ENCODE data around the gene CAPN12.

Gene CAPN12

GRCh38 chr19:38723990-38724854, 20.1 kb downstream of the CAPN12 start:
- no peak for DNase-seq (ENCODE audit: low spot score)

GRCh38 chr19:38723606-38723965, 20.7 kb downstream of the CAPN12 start:
- no peak for DNase-seq (ENCODE audit: low spot score)

GRCh38 chr19:38722947-38723605, 21.2 kb downstream of the CAPN12 start:
- DNase-seq (ENCODE audit: low spot score): no peak

GRCh38 chr19:38721979-38722773, 22.1 kb downstream of the CAPN12 start:
- DNase-seq (ENCODE audit: low spot score): peak; percentile 91

- no peak for DNase-seq (ENCODE audit: low spot score)
These were observed 22.8 kb downstream of the CAPN12 start for GRCh38 chr19:38721496-38721895.

GRCh38 chr19:38720559-38721236, 23.6 kb downstream of the CAPN12 start:
- no peak for DNase-seq (ENCODE audit: low spot score)

GRCh38 chr19:38719761-38720558, 24.3 kb downstream of the CAPN12 start:
- no peak for DNase-seq (ENCODE audit: low spot score)

GRCh38 chr19:38718747-38719543, 25.3 kb downstream of the CAPN12 start:
- DNase-seq (ENCODE audit: low spot score): no peak

GRCh38 chr19:38717855-38718254, 26.4 kb downstream of the CAPN12 start:
- no peak for DNase-seq (ENCODE audit: low spot score)

GRCh38 chr19:38717051-38717450, 27.2 kb downstream of the CAPN12 start:
- DNase-seq (ENCODE audit: low spot score): no peak

GRCh38 chr19:38715555-38715954, 28.7 kb downstream of the CAPN12 start:
- DNase-seq (ENCODE audit: low spot score): no peak

GRCh38 chr19:38714354-38714778, 29.9 kb downstream of the CAPN12 start:
- DNase-seq (ENCODE audit: low spot score): no peak

GRCh38 chr19:38713865-38714264, 30.4 kb downstream of the CAPN12 start:
- DNase-seq (ENCODE audit: low spot score): no peak

- no peak for DNase-seq (ENCODE audit: low spot score)
These were observed 31.0 kb downstream of the CAPN12 start for GRCh38 chr19:38713227-38713649.

GRCh38 chr19:38712161-38712748, 32.0 kb downstream of the CAPN12 start:
- DNase-seq (ENCODE audit: low spot score): no peak

GRCh38 chr19:38711726-38712153, 32.5 kb downstream of the CAPN12 start:
- DNase-seq (ENCODE audit: low spot score): no peak

GRCh38 chr19:38710928-38711725, 33.1 kb downstream of the CAPN12 start:
- peak; percentile 65 for DNase-seq (ENCODE audit: low spot score)

GRCh38 chr19:38710416-38710702, 33.9 kb downstream of the CAPN12 start:
- no peak for DNase-seq (ENCODE audit: low spot score)

- no peak for DNase-seq (ENCODE audit: low spot score)
These were observed 34.4 kb downstream of the CAPN12 start for GRCh38 chr19:38709671-38710415.

Measured in COLO829 (cell line).